ENCODE results near the gene RBFOX2. TPM values are rescaled to one million over a fixed set of nuclear protein-coding genes. Genes with fewer than 3 reads are reported as not detected.

Gene RBFOX2
- total and polyA plus RNA-seq, 3 experiments from 2014 or later = 0.86 to 7.1 (median 6.1) TPM

DNA sequence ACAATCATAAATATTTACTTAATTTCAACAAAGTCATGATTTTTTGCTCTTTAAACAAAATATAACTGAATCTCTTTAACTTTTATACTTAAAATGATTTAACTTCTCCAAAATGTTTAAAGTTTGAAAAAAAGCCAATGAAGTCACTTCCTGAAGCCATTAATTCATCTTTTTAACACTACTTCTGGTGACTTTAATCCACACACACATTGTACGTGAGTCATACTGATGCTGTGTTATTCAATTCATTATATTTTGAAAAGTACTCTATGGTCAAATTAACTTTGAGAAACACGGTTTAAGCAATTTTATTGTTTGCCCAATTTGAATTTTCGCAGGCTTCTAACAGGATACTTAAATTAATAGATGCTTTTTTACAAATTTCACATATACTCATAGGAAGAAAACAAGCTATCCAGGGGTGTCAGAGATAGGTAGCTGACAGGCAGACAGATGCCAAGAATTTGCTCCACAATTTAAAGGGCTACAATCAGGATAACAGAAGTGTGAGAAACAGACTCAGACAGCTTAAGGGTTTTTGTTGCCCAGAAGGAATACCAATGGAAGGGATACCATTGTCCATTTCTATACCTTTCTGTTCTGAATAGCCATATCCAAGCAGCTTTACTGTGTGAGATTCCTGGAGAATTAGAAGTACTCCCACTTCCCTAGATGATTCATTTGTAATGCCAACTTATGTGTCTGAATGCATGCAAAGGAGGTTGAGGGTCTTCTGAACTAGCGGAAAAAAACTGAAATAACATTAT is 118.4 kb downstream of the RBFOX2 start:
- POLR2A ChIA-PET = no interaction called here
- Histone ChIP-seq H3K27ac (ENCODE audit: low read depth, low read length) (no peak overlapping the region), H3K4me3 (ENCODE audit: low read length) (no peak overlapping the region), H3K36me3 (ENCODE audit: insufficient read depth, low read length) (no peaks in the 10 kb centered on the region), H3K4me1 (ENCODE audit: insufficient read depth, low read length) (no peaks in the 10 kb centered on the region), H3K9me3 (ENCODE audit: low read length) (no peaks in the 10 kb centered on the region), H3K27me3 (ENCODE audit: insufficient read depth, low read length, poor library complexity, severe bottlenecking) (no peaks in the 10 kb centered on the region)
- no peak for DNase-seq
- no peaks in the 10 kb centered on the region for H3K9me3 Mint-ChIP-seq
- H3K27me3 Mint-ChIP-seq = peaks cover 2 to 25% of the 10 kb centered on the region in 2 donors
- H3K36me3 Mint-ChIP-seq = no peaks in the 10 kb centered on the region
- no peak overlapping the region for H3K27ac Mint-ChIP-seq
- H3K4me1 Mint-ChIP-seq = peaks cover 0 to 8% (median 0%) of the 10 kb centered on the region in 3 donors
- CTCF ChIA-PET = no interaction called here
- H3K4me3 Mint-ChIP-seq = no peak overlapping the region

DNA sequence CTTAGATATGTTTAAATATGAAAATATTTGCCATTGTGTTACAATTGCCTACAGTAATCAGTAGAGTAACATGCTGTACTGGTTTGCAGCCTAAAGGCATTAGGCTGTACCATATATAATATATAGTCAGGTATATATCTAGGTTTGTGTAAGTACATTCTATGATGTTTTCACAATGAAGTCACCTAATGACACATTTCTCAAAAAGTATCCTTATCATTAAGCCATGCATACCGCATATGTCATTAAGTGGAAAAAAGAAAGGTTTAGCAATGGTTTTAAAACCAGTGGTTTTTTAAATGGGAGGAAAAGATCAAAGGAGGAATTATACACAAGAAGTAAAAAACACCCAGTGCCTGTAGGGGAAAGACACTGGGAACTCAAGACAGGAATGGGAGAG is 122.7 kb downstream of the RBFOX2 start:
- peaks cover 4 to 9% (median 6%) of the 10 kb centered on the region in 3 donors for H3K4me1 Mint-ChIP-seq

GRCh38 chr22:35904752-35905151 is 123.9 kb downstream of the RBFOX2 start:
- no peak overlapping the region for H3K27ac ChIP-seq (ENCODE audit: low read depth, low read length)
- Mint-ChIP-seq H3K27ac (no peak overlapping the region), H3K36me3 (peaks cover 0 to 2% (median 0%) of the 10 kb centered on the region in 3 donors), H3K9me3 (no peaks in the 10 kb centered on the region), H3K4me3 (no peak overlapping the region), H3K4me1 (peaks cover 12 to 21% (median 17%) of the 10 kb centered on the region in 3 donors), H3K27me3 (peaks cover 0 to 5% of the 10 kb centered on the region in 2 donors)
- peaks cover 11% of the 10 kb centered on the region for H3K4me1 ChIP-seq (ENCODE audit: insufficient read depth, low read length)
- no peak overlapping the region for H3K4me3 ChIP-seq (ENCODE audit: low read length)
- ChIA-PET POLR2A (no interaction called here), CTCF (no interaction called here)
- no peak for DNase-seq
- no peaks in the 10 kb centered on the region for H3K27me3 ChIP-seq (ENCODE audit: insufficient read depth, low read length, poor library complexity, severe bottlenecking)
- no peaks in the 10 kb centered on the region for H3K36me3 ChIP-seq (ENCODE audit: insufficient read depth, low read length)
- no peaks in the 10 kb centered on the region for H3K9me3 ChIP-seq (ENCODE audit: low read length)

More for the DNA sequence above, 122.7 kb downstream of the RBFOX2 start:
- Histone ChIP-seq H3K9me3 (ENCODE audit: low read length) (no peaks in the 10 kb centered on the region), H3K27me3 (ENCODE audit: insufficient read depth, low read length, poor library complexity, severe bottlenecking) (no peaks in the 10 kb centered on the region), H3K4me3 (ENCODE audit: low read length) (no peak overlapping the region), H3K36me3 (ENCODE audit: insufficient read depth, low read length) (no peaks in the 10 kb centered on the region), H3K4me1 (ENCODE audit: insufficient read depth, low read length) (no peaks in the 10 kb centered on the region), H3K27ac (ENCODE audit: low read depth, low read length) (no peak overlapping the region)
- no peak for DNase-seq
- POLR2A ChIA-PET = no interaction called here
- H3K27me3 Mint-ChIP-seq = peaks cover 0 to 10% of the 10 kb centered on the region in 2 donors
- no peak overlapping the region for H3K4me3 Mint-ChIP-seq
- H3K36me3 Mint-ChIP-seq = peaks cover 0 to 2% (median 0%) of the 10 kb centered on the region in 3 donors
- H3K9me3 Mint-ChIP-seq = no peaks in the 10 kb centered on the region
- CTCF ChIA-PET = no interaction called here
- H3K27ac Mint-ChIP-seq = no peak overlapping the region

GRCh38 chr22:35904336-35904692 is 124.3 kb downstream of the RBFOX2 start:
- H3K27ac ChIP-seq (ENCODE audit: low read depth, low read length) = no peak overlapping the region
- no peak overlapping the region for H3K4me3 Mint-ChIP-seq
- POLR2A ChIA-PET = no interaction called here
- H3K27me3 Mint-ChIP-seq = peaks cover 0 to 5% of the 10 kb centered on the region in 2 donors
- H3K4me1 ChIP-seq (ENCODE audit: insufficient read depth, low read length) = peaks cover 11% of the 10 kb centered on the region
- no peaks in the 10 kb centered on the region for H3K27me3 ChIP-seq (ENCODE audit: insufficient read depth, low read length, poor library complexity, severe bottlenecking)
- no peaks in the 10 kb centered on the region for H3K36me3 ChIP-seq (ENCODE audit: insufficient read depth, low read length)
- H3K36me3 Mint-ChIP-seq = peaks cover 0 to 2% (median 0%) of the 10 kb centered on the region in 3 donors
- H3K9me3 Mint-ChIP-seq = no peaks in the 10 kb centered on the region
- H3K9me3 ChIP-seq (ENCODE audit: low read length) = no peaks in the 10 kb centered on the region
- CTCF ChIA-PET = no interaction called here
- no peak overlapping the region for H3K4me3 ChIP-seq (ENCODE audit: low read length)
- peaks cover 12 to 23% (median 20%) of the 10 kb centered on the region in 3 donors for H3K4me1 Mint-ChIP-seq
- DNase-seq = no peak
- H3K27ac Mint-ChIP-seq = no peak overlapping the region

DNA sequence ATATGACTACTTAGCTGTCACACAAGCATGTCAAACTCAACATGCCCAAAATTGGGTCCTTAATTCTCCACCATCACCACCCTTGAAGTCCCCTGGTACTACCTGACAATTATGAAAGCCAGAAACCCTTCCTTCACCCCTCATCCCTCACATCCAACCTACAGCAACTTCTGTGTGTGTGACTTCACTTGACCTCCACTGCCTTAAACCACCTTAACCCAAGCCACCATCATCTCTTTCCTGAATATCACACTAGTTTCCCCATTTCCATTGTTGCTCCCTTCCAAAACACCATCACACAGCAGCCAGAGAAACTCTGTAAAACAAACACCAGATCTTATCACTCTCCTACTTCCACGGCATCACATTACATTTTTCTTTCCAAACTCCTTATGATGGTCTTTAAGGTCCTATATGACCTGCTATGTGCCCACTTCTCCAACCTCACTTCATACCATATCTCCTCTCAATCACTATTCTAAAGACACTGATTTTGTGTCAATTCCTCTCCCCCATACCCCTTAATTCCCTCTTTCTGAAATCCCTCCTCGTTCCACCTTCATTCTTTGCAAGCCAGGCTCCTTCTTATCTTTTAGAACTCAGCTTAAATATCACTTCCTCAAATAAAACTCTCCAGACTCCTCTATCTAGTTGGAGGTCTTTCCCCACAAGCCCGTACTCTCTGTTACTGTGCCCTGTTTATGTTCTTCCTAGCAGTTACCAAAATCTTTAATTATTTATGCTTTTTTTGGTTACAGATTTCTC is 124.9 kb downstream of the RBFOX2 start:
- Mint-ChIP-seq H3K27me3 (peaks cover 0 to 5% of the 10 kb centered on the region in 2 donors), H3K4me1 (peaks cover 12 to 23% (median 20%) of the 10 kb centered on the region in 3 donors), H3K4me3 (no peak overlapping the region), H3K36me3 (peaks cover 0 to 2% (median 0%) of the 10 kb centered on the region in 3 donors), H3K9me3 (no peaks in the 10 kb centered on the region), H3K27ac (no peak overlapping the region)
- H3K27me3 ChIP-seq (ENCODE audit: insufficient read depth, low read length, poor library complexity, severe bottlenecking) = no peaks in the 10 kb centered on the region
- no peaks in the 10 kb centered on the region for H3K36me3 ChIP-seq (ENCODE audit: insufficient read depth, low read length)
- CTCF ChIA-PET = no interaction called here
- no peaks in the 10 kb centered on the region for H3K9me3 ChIP-seq (ENCODE audit: low read length)
- H3K4me3 ChIP-seq (ENCODE audit: low read length) = no peak overlapping the region
- H3K27ac ChIP-seq (ENCODE audit: low read depth, low read length) = no peak overlapping the region
- POLR2A ChIA-PET = no interaction called here
- no peak for DNase-seq
- peaks cover 11% of the 10 kb centered on the region for H3K4me1 ChIP-seq (ENCODE audit: insufficient read depth, low read length)

- Mint-ChIP-seq H3K4me3 (peak overlapping the region in 4 of 7 donors; percentile 4 to 46 (median 30)), H3K36me3 (peaks cover 0 to 2% (median 0%) of the 10 kb centered on the region in 3 donors)
- H3K27ac ChIP-seq (ENCODE audit: low read depth, low read length) = no peak overlapping the region
Observed at GRCh38 chr22:35900483-35901168, 128.0 kb downstream of the RBFOX2 start.

GRCh38 chr22:35899736-35900135 is 128.9 kb downstream of the RBFOX2 start:
- H3K4me3 ChIP-seq (ENCODE audit: low read length) = no peak overlapping the region
- no peaks in the 10 kb centered on the region for H3K36me3 ChIP-seq (ENCODE audit: insufficient read depth, low read length)
- ChIA-PET CTCF (no interaction called here), POLR2A (no interaction called here)
- no peaks in the 10 kb centered on the region for H3K9me3 Mint-ChIP-seq
- no peaks in the 10 kb centered on the region for H3K27me3 ChIP-seq (ENCODE audit: insufficient read depth, low read length, poor library complexity, severe bottlenecking)
- H3K27ac ChIP-seq (ENCODE audit: low read depth, low read length) = no peak overlapping the region
- no peak overlapping the region for H3K4me3 Mint-ChIP-seq
- H3K9me3 ChIP-seq (ENCODE audit: low read length) = no peaks in the 10 kb centered on the region
- peaks cover 0 to 2% (median 0%) of the 10 kb centered on the region in 3 donors for H3K36me3 Mint-ChIP-seq
- H3K27me3 Mint-ChIP-seq = peaks cover 2 to 22% of the 10 kb centered on the region in 2 donors
- peaks cover 12 to 23% (median 20%) of the 10 kb centered on the region in 3 donors for H3K4me1 Mint-ChIP-seq
- peak overlapping the region in 1 of 8 donors; percentile 4 for H3K27ac Mint-ChIP-seq
- peaks cover 11% of the 10 kb centered on the region for H3K4me1 ChIP-seq (ENCODE audit: insufficient read depth, low read length)
- DNase-seq = no peak

More at GRCh38 chr22:35900483-35901168, 128.0 kb downstream of the RBFOX2 start:
- Histone ChIP-seq H3K36me3 (ENCODE audit: insufficient read depth, low read length) (no peaks in the 10 kb centered on the region), H3K9me3 (ENCODE audit: low read length) (no peaks in the 10 kb centered on the region), H3K4me3 (ENCODE audit: low read length) (no peak overlapping the region), H3K27me3 (ENCODE audit: insufficient read depth, low read length, poor library complexity, severe bottlenecking) (no peaks in the 10 kb centered on the region), H3K4me1 (ENCODE audit: insufficient read depth, low read length) (peaks cover 11% of the 10 kb centered on the region)
- peak in 1 of 5 donors; percentile 9 for DNase-seq
- Mint-ChIP-seq H3K4me1 (peaks cover 12 to 23% (median 20%) of the 10 kb centered on the region in 3 donors), H3K27ac (peak overlapping the region; percentile 10 to 78 (median 56)), H3K27me3 (peaks cover 2 to 14% of the 10 kb centered on the region in 2 donors), H3K9me3 (no peaks in the 10 kb centered on the region)
- ChIA-PET CTCF (interaction anchor here (0.7 to 0.8 kb wide), 2 partner anchors 22 to 86 kb away, joined by 3 read pairs; no protein-coding TSS in a partner anchor), POLR2A (interaction anchor here (0.7 kb wide), 1 partner anchor 381 kb away, joined by 4 read pairs; no protein-coding TSS in a partner anchor)
